ENCODE measurements around the gene RASSF4.
"Not testable (repeated sequence)": the region's sequence is repeated elsewhere in the genome, so short reads cannot be mapped to it uniquely, and the experiment has no call there.

The RASSF4 gene

GRCh38 chr10:45005284-45005683, 45.7 kb downstream of the RASSF4 start:
- no peak for DNase-seq (ENCODE audit: low read depth)

- no peak for DNase-seq (ENCODE audit: low read depth)
Measured at GRCh38 chr10:45006276-45007030, 46.9 kb downstream of the RASSF4 start.

- no peak for DNase-seq (ENCODE audit: low read depth)
Measured at GRCh38 chr10:45008524-45009161, 49.0 kb downstream of the RASSF4 start.

GRCh38 chr10:45014557-45014956, 55.0 kb downstream of the RASSF4 start:
- not testable (repeated sequence) for DNase-seq (ENCODE audit: low read depth)

- DNase-seq (ENCODE audit: low read depth): no peak
Measured at GRCh38 chr10:45015590-45015989, 56.0 kb downstream of the RASSF4 start.

GRCh38 chr10:45023426-45023825, 63.8 kb downstream of the RASSF4 start:
- no peak for DNase-seq (ENCODE audit: low read depth)

GRCh38 chr10:45034301-45034700, 74.7 kb downstream of the RASSF4 start:
- DNase-seq (ENCODE audit: low read depth): no peak

- DNase-seq (ENCODE audit: low read depth): no peak
Measured at GRCh38 chr10:45035673-45036072, 76.1 kb downstream of the RASSF4 start.

- no peak for DNase-seq (ENCODE audit: low read depth)
Measured at GRCh38 chr10:45040921-45041542, 81.4 kb downstream of the RASSF4 start.

- DNase-seq (ENCODE audit: low read depth): no peak
Measured at GRCh38 chr10:45044290-45044689, 84.7 kb downstream of the RASSF4 start.
